DND-41 (cell line): Measurements from ENCODE around the gene SPATS2L.

Source experiments
- EZH2 ChIP-seq: IDR thresholded peaks from 3 replicates; pipeline ENCODE4 v1.6.1; 2012; ENCODE audit warnings: borderline replicate concordance, low read depth, mild to moderate bottlenecking, moderate library complexity, low read length, inconsistent platforms; ENCODE audit not compliant: severe bottlenecking
- TF ChIP-seq, protein P1 (sequence below): IDR thresholded peaks from 2 replicates; pipeline ENCODE4 v1.5.1; 2012; ENCODE audit warnings: borderline replicate concordance, low read length, moderate library complexity, mild to moderate bottlenecking; ENCODE audit not compliant: poor library complexity, severe bottlenecking; ENCODE audit errors: extremely low read depth

DNA sequence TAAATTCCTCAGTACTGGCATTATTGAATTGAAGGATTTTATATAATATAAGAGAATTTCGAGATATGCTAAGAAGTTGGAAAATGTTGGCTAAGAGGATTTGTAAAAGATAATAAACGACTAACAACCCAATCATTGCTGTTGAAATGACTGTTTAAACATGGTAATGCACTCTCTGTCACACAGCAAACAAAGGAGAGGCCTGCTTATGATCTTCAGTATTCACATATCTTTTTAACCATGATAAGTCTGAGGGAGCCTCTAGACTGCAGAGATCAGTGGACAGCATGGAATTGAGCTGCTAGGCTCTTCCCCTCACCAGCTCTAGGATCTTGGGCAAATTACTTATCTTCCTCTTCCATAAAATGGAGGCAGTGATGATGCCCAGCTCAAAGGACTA, 200.7 kb downstream of the SPATS2L start:
- TF ChIP-seq, protein P1, sequence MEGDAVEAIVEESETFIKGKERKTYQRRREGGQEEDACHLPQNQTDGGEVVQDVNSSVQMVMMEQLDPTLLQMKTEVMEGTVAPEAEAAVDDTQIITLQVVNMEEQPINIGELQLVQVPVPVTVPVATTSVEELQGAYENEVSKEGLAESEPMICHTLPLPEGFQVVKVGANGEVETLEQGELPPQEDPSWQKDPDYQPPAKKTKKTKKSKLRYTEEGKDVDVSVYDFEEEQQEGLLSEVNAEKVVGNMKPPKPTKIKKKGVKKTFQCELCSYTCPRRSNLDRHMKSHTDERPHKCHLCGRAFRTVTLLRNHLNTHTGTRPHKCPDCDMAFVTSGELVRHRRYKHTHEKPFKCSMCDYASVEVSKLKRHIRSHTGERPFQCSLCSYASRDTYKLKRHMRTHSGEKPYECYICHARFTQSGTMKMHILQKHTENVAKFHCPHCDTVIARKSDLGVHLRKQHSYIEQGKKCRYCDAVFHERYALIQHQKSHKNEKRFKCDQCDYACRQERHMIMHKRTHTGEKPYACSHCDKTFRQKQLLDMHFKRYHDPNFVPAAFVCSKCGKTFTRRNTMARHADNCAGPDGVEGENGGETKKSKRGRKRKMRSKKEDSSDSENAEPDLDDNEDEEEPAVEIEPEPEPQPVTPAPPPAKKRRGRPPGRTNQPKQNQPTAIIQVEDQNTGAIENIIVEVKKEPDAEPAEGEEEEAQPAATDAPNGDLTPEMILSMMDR, result no peak
- no peak for TF ChIP-seq EZH2
